MM.1S (cell line): ENCODE measurements around the gene NQO2.

Experiments
- DNase-seq: peaks from one replicate; pipeline ENCODE4 v3.0.0-alpha.2; 2015
- H2AFZ ChIP-seq: fragments of 300-600 bp; sonication (generic); 2 replicates; pipeline ENCODE4 v1.6.0; 2016; ENCODE audit warnings: antibody characterized with exemption, low read length
- H3F3A ChIP-seq: fragments of 300-600 bp; sonication (generic); 2 replicates; pipeline ENCODE4 v1.6.1; 2016; ENCODE audit warnings: mild to moderate bottlenecking, antibody characterized with exemption, low read length, moderate library complexity, mixed read lengths; ENCODE audit not compliant: insufficient read depth
- H3K27ac ChIP-seq: fragments of 300-600 bp; sonication (generic); 2 replicates; pipeline ENCODE4 v1.5.1; 2016; ENCODE audit warnings: mild to moderate bottlenecking, low read length
- H3K27me3 ChIP-seq: fragments of 300-600 bp; sonication (generic); replicated peaks from 2 replicates; pipeline ENCODE4 v1.6.0; 2016; ENCODE audit warnings: low read length; ENCODE audit not compliant: insufficient read depth
- H3K36me3 ChIP-seq: fragments of 300-600 bp; sonication (generic); replicated peaks from 2 replicates; pipeline ENCODE4 v1.6.1; 2016; ENCODE audit warnings: mild to moderate bottlenecking, low read length, mixed read lengths; ENCODE audit not compliant: insufficient read depth
- H3K4me1 ChIP-seq: fragments of 300-600 bp; sonication (generic); 2 replicates; pipeline ENCODE4 v1.6.1; 2016; ENCODE audit warnings: low read length, mixed read lengths
- H3K4me2 ChIP-seq: fragments of 300-600 bp; sonication (generic); 2 replicates; pipeline ENCODE4 v1.6.0; 2016; ENCODE audit warnings: low read depth, low read length
- H3K4me3 ChIP-seq: fragments of 300-600 bp; sonication (generic); 2 replicates; pipeline ENCODE4 v1.5.1; 2016; ENCODE audit warnings: low read length, mixed read lengths
- H3K79me2 ChIP-seq: fragments of 300-600 bp; sonication (generic); 2 replicates; pipeline ENCODE4 v1.6.1; 2016; ENCODE audit warnings: mixed run types, low read length, mixed read lengths
- H3K9ac ChIP-seq: fragments of 300-600 bp; sonication (generic); 2 replicates; pipeline ENCODE4 v1.6.1; 2016; ENCODE audit warnings: low read length, mixed read lengths
- H3K9me2 ChIP-seq: fragments of 300-600 bp; sonication (generic); replicated peaks from 2 replicates; pipeline ENCODE4 v1.6.1; 2016; ENCODE audit warnings: mild to moderate bottlenecking, low read length, mixed read lengths; ENCODE audit not compliant: insufficient read depth
- H3K9me3 ChIP-seq: fragments of 300-600 bp; sonication (generic); replicated peaks from 2 replicates; pipeline ENCODE4 v1.6.1; 2016; ENCODE audit warnings: mild to moderate bottlenecking, low read length, mixed read lengths; ENCODE audit not compliant: insufficient read depth
- H4K20me1 ChIP-seq: fragments of 300-600 bp; sonication (generic); 2 replicates; pipeline ENCODE4 v1.6.1; 2016; ENCODE audit warnings: mild to moderate bottlenecking, low read length, moderate library complexity, mixed read lengths; ENCODE audit not compliant: insufficient read depth
- CTCF ChIP-seq: fragments of 300-600 bp; sonication (generic); IDR thresholded peaks from 2 replicates; pipeline ENCODE4 v1.5.1; 2016; ENCODE audit warnings: antibody characterized with exemption, low read length, mixed read lengths
- EZH2 ChIP-seq: fragments of 300-600 bp; sonication (generic); optimal IDR thresholded peaks from 2 replicates; pipeline ENCODE3; 2017; ENCODE audit warnings: low read depth, mild to moderate bottlenecking, antibody characterized with exemption, low read length, mixed read lengths
- EZH2phosphoT487 ChIP-seq: fragments of 300-600 bp; sonication (generic); IDR thresholded peaks from 2 replicates; pipeline ENCODE4 v1.6.1; 2018; ENCODE audit warnings: antibody characterized with exemption, low read length

NQO2 gene

GRCh38 chr6:3015144-3015543 lies 15.4 kb downstream of the NQO2 start:
- Histone ChIP-seq H3K4me3 (no peak overlapping the region), H3K36me3 (no peaks in the 10 kb centered on the region), H3K27me3 (no peaks in the 10 kb centered on the region), H2AFZ (no peak overlapping the region), H3K27ac (no peak overlapping the region), H3F3A (no peaks in the 10 kb centered on the region), H3K4me2 (no peak overlapping the region), H4K20me1 (no peaks in the 10 kb centered on the region), H3K9ac (no peak overlapping the region), H3K9me3 (no peaks in the 10 kb centered on the region), H3K9me2 (no peaks in the 10 kb centered on the region), H3K4me1 (no peaks in the 10 kb centered on the region), H3K79me2 (no peaks in the 10 kb centered on the region)
- TF ChIP-seq EZH2 (no peak), CTCF (no peak), EZH2phosphoT487 (no peak)
- no peak for DNase-seq

- Histone ChIP-seq H3K27ac (no peak overlapping the region), H3K9me3 (no peaks in the 10 kb centered on the region), H3K4me3 (no peak overlapping the region), H3F3A (no peaks in the 10 kb centered on the region), H4K20me1 (no peaks in the 10 kb centered on the region), H3K36me3 (no peaks in the 10 kb centered on the region), H3K9me2 (no peaks in the 10 kb centered on the region), H3K9ac (no peak overlapping the region), H3K4me2 (no peak overlapping the region), H3K79me2 (no peaks in the 10 kb centered on the region), H2AFZ (no peak overlapping the region), H3K27me3 (no peaks in the 10 kb centered on the region), H3K4me1 (no peaks in the 10 kb centered on the region)
- DNase-seq = no peak
- no peak for TF ChIP-seq EZH2phosphoT487
- no peak for TF ChIP-seq CTCF
- TF ChIP-seq EZH2 = no peak
These were observed 17.0 kb downstream of the NQO2 start for GRCh38 chr6:3016473-3017280.

- no peaks in the 10 kb centered on the region for H3K79me2 ChIP-seq
- no peaks in the 10 kb centered on the region for H3F3A ChIP-seq
- H4K20me1 ChIP-seq = no peaks in the 10 kb centered on the region
- no peaks in the 10 kb centered on the region for H3K36me3 ChIP-seq
- TF ChIP-seq EZH2 (no peak), EZH2phosphoT487 (no peak), CTCF (no peak)
- no peaks in the 10 kb centered on the region for H3K4me1 ChIP-seq
- no peak overlapping the region for H3K4me3 ChIP-seq
- no peak overlapping the region for H3K4me2 ChIP-seq
- no peaks in the 10 kb centered on the region for H3K9me2 ChIP-seq
- H3K27ac ChIP-seq = no peak overlapping the region
- DNase-seq = no peak
- no peaks in the 10 kb centered on the region for H3K9me3 ChIP-seq
- no peaks in the 10 kb centered on the region for H3K27me3 ChIP-seq
- no peak overlapping the region for H3K9ac ChIP-seq
- no peak overlapping the region for H2AFZ ChIP-seq
These were observed 17.6 kb downstream of the NQO2 start for GRCh38 chr6:3017304-3017703.
